K562 (cell line): ENCODE data around the gene OTULIN. TPM values are rescaled to one million over a fixed set of nuclear protein-coding genes. Genes with fewer than 3 reads are reported as not detected.
A peak's percentile ranks its signal among the peaks of the same experiment; 100 is the strongest.

ENCODE experiments used
- CTBP1 ChIP-seq: fragments of 450-650 bp; IDR thresholded peaks from 2 replicates; pipeline ENCODE4 v1.6.1; 2016; ENCODE audit warnings: borderline replicate concordance
- EGR1 ChIP-seq: fragments of 450-650 bp; conservative IDR thresholded peaks from 2 replicates; pipeline ENCODE4 v1.6.1; 2017; ENCODE audit warnings: mild to moderate bottlenecking
- ETV6 ChIP-seq, 3 experiments: fragments of 150-350 bp in 1 of 3; sonication (generic) in 1 of 3; formaldehyde crosslinking in 1 of 3; IDR thresholded peaks; 2 replicates each; pipeline versions ENCODE4 v1.6.1 to v1.8.0; 2014 to 2022; ENCODE audit warnings: borderline replicate concordance in 2 of 3, low read depth in 2 of 3, antibody characterized with exemption in 1 of 3, low read length in 1 of 3, mild to moderate bottlenecking in 1 of 3, missing genetic modification reagents in 1 of 3
- IRF9 ChIP-seq: fragments of 450-650 bp; IDR thresholded peaks from 2 replicates; pipeline ENCODE4 v1.6.1; 2016; ENCODE audit warnings: missing biosample characterization, missing genetic modification characterization
- MAFK ChIP-seq: IDR thresholded peaks from 2 replicates; pipeline ENCODE4 v1.6.1; 2011; ENCODE audit warnings: low read length, improper control_type of control experiment
- NUFIP1 ChIP-seq: fragments of 450-650 bp; IDR thresholded peaks from 2 replicates; pipeline ENCODE4 v1.6.1; 2018; ENCODE audit not compliant: partially characterized antibody
- PKNOX1 ChIP-seq: fragments of 450-650 bp; IDR thresholded peaks from 2 replicates; pipeline ENCODE4 v1.6.1; 2016
- RFX5 ChIP-seq: IDR thresholded peaks from 2 replicates; pipeline ENCODE4 v1.6.1; 2011; ENCODE audit warnings: low read depth, mild to moderate bottlenecking, improper control_type of control experiment, low read length
- ZNF239 ChIP-seq: fragments of 250-450 bp; sonication (Bioruptor Pico); IDR thresholded peaks from 2 replicates; pipeline ENCODE4 v1.4.0; 2020; ENCODE audit warnings: mild to moderate bottlenecking
- ZNF24 ChIP-seq: fragments of 450-650 bp; IDR thresholded peaks from 2 replicates; pipeline ENCODE4 v1.6.1; 2016
- ZNF282 ChIP-seq: sonication (generic); formaldehyde crosslinking; IDR thresholded peaks from 2 replicates; pipeline ENCODE4 v1.8.1; 2023; ENCODE audit warnings: missing genetic modification reagents
- ZNF316 ChIP-seq: fragments of 450-650 bp; IDR thresholded peaks from 2 replicates; pipeline ENCODE4 v1.6.1; 2016
- ZNF778 ChIP-seq: fragments of 450-650 bp; formaldehyde crosslinking; IDR thresholded peaks from 2 replicates; pipeline ENCODE4 v1.4.0; 2020; ENCODE audit warnings: mild to moderate bottlenecking, moderate library complexity
- polyA plus RNA-seq, 8 experiments: library from polyadenylated mRNA; depleted of rRNA in 4 of 8; stranded (reverse) in 5 of 8; unstranded in 3 of 8; fragments of >200 nt; fragmentation: Nextera tagmentation in 2 of 8; fragmentation: Illumina TruSeq in 1 of 8; extraction: Ambion mirVana in 2 of 8; extraction: Trizol in 1 of 8; gene quantifications; 2 replicates each; pipeline versions ENCODE4 v1.2.1 to v1.2.3, GENCODE V29; 2011 to 2014; ENCODE audit warnings: inconsistent platforms in 1 of 8, missing spikeins in 1 of 8
- total RNA-seq, 7 experiments: library from RNA; depleted of rRNA in 6 of 7; stranded (reverse); fragments of >200 nt in 6 of 7; fragmentation: Illumina TruSeq in 2 of 7; extraction: Trizol in 2 of 7; gene quantifications; 2 replicates each; pipeline versions ENCODE4 v1.2.1 to v1.2.3, GENCODE V29; 2011 to 2021; ENCODE audit warnings: low replicate concordance in 1 of 7
- TF ChIP-seq, protein P1 (sequence below), 2 experiments: fragments of 450-650 bp; formaldehyde crosslinking in 1 of 2; IDR thresholded peaks; 2 replicates each; pipeline versions ENCODE4 v1.4.0 to v1.6.1; 2014 to 2020; ENCODE audit warnings: mild to moderate bottlenecking in 2 of 2, borderline replicate concordance in 1 of 2, low read depth in 1 of 2
- TF ChIP-seq, protein P2 (sequence below): sonication (generic); formaldehyde crosslinking; IDR thresholded peaks from 2 replicates; pipeline ENCODE4 v1.8.1; 2022; ENCODE audit warnings: missing genetic modification reagents
- TF ChIP-seq, protein P3 (sequence below), 2 experiments: fragments of 250-450 bp in 1 of 2; fragments of 450-650 bp in 1 of 2; sonication (Bioruptor Pico) in 1 of 2; IDR thresholded peaks; 2 replicates each; pipeline versions ENCODE4 v1.6.1 to v1.8.0; 2016 to 2021; ENCODE audit warnings: mild to moderate bottlenecking in 2 of 2, moderate library complexity in 2 of 2, missing compliant biosample characterization in 1 of 2, missing genetic modification characterization in 1 of 2

The OTULIN gene
- total and polyA plus RNA-seq, 9 of the 15 experiments (the other 6 are each of a cell fraction or from before 2014, with no cell fraction given) = 3.3 to 33.6 (median 20.1) TPM

- TF ChIP-seq ETV6 (IDR thresholded peaks at IDR 0.05; ENCODE audit: borderline replicate concordance in 1 of 2, low read depth in 2 of 2, low read length in 1 of 2) = no peak
- TF ChIP-seq ETV6 (CRISPR knock-in tag; IDR thresholded peaks at IDR 0.05; ENCODE audit: borderline replicate concordance) = no peak
- TF ChIP-seq EGR1 = no peak
- TF ChIP-seq, protein P1, sequence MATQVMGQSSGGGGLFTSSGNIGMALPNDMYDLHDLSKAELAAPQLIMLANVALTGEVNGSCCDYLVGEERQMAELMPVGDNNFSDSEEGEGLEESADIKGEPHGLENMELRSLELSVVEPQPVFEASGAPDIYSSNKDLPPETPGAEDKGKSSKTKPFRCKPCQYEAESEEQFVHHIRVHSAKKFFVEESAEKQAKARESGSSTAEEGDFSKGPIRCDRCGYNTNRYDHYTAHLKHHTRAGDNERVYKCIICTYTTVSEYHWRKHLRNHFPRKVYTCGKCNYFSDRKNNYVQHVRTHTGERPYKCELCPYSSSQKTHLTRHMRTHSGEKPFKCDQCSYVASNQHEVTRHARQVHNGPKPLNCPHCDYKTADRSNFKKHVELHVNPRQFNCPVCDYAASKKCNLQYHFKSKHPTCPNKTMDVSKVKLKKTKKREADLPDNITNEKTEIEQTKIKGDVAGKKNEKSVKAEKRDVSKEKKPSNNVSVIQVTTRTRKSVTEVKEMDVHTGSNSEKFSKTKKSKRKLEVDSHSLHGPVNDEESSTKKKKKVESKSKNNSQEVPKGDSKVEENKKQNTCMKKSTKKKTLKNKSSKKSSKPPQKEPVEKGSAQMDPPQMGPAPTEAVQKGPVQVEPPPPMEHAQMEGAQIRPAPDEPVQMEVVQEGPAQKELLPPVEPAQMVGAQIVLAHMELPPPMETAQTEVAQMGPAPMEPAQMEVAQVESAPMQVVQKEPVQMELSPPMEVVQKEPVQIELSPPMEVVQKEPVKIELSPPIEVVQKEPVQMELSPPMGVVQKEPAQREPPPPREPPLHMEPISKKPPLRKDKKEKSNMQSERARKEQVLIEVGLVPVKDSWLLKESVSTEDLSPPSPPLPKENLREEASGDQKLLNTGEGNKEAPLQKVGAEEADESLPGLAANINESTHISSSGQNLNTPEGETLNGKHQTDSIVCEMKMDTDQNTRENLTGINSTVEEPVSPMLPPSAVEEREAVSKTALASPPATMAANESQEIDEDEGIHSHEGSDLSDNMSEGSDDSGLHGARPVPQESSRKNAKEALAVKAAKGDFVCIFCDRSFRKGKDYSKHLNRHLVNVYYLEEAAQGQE (IDR thresholded peaks at IDR 0.05; ENCODE audit: borderline replicate concordance) = peak; percentile 13; the same call in 1 of the 2 replicates
- TF ChIP-seq, protein P1 (CRISPR knock-in tag; IDR thresholded peaks at IDR 0.05; ENCODE audit: low read depth) = no peak
- no peak for TF ChIP-seq ZNF282
- TF ChIP-seq IRF9 = no peak
- no peak for TF ChIP-seq ZNF24
- TF ChIP-seq ZNF239 (CRISPR knock-in tag) = peak; percentile 88
- peak; percentile 45; the same call in 1 of the 2 replicates for TF ChIP-seq MAFK
- peak; percentile 19; the same call in 1 of the 2 replicates for TF ChIP-seq PKNOX1
- TF ChIP-seq, protein P2, sequence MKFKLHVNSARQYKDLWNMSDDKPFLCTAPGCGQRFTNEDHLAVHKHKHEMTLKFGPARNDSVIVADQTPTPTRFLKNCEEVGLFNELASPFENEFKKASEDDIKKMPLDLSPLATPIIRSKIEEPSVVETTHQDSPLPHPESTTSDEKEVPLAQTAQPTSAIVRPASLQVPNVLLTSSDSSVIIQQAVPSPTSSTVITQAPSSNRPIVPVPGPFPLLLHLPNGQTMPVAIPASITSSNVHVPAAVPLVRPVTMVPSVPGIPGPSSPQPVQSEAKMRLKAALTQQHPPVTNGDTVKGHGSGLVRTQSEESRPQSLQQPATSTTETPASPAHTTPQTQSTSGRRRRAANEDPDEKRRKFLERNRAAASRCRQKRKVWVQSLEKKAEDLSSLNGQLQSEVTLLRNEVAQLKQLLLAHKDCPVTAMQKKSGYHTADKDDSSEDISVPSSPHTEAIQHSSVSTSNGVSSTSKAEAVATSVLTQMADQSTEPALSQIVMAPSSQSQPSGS = no peak
- peak; percentile 72 for TF ChIP-seq ZNF316
- TF ChIP-seq CTBP1 = no peak
- TF ChIP-seq, protein P3, sequence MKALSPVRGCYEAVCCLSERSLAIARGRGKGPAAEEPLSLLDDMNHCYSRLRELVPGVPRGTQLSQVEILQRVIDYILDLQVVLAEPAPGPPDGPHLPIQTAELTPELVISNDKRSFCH (CRISPR knock-in tag; IDR thresholded peaks at IDR 0.05) = no peak
- TF ChIP-seq, protein P3 (tag; IDR thresholded peaks at IDR 0.05) = no peak
- no peak for TF ChIP-seq ZNF778 (CRISPR knock-in tag)
- no peak for TF ChIP-seq NUFIP1
- TF ChIP-seq RFX5 = no peak
Observed at GRCh38 chr5:14699807-14700400, 35.4 kb downstream of the OTULIN start (continued).
